H1 (cell line): ENCODE data around the gene ANKFY1. TPM values are rescaled to one million over a fixed set of nuclear protein-coding genes. Genes with fewer than 3 reads are reported as not detected.

Experiments used
- CTBP2 ChIP-seq: IDR thresholded peaks from 2 replicates; pipeline ENCODE4 v1.7.0; 2011; ENCODE audit warnings: borderline replicate concordance, mild to moderate bottlenecking, moderate library complexity, mixed read lengths, low read length; ENCODE audit not compliant: insufficient read depth, insufficient read length
- SIX5 ChIP-seq: IDR thresholded peaks from 2 replicates; pipeline ENCODE4 v1.6.1; 2011; ENCODE audit warnings: mild to moderate bottlenecking, low read depth, low read length
- polyA plus RNA-seq, 7 experiments: library from polyadenylated mRNA; depleted of rRNA in 3 of 7; stranded (reverse) in 5 of 7; unstranded in 2 of 7; fragments of >200 nt in 5 of 7; fragments of 200-250 nt in 2 of 7; gene quantifications; 1 replicate in 5 of 7; 2 replicates in 1 of 7; 4 replicates in 1 of 7; pipeline versions ENCODE4 v1.2.1 to v1.2.3, GENCODE V29; 2011 to 2013; ENCODE audit warnings: missing spikeins in 2 of 7, mixed read lengths in 2 of 7
- total RNA-seq: library from RNA; stranded (reverse); fragmentation: NEBNext Ultra II Directional; extraction: Animal tissue kit (Norgen Biotek cat#: 25700); gene quantifications from 2 replicates; pipeline ENCODE4 v1.2.1, GENCODE V29; 2021
- TF ChIP-seq, protein P1 (sequence below): IDR thresholded peaks from 2 replicates; pipeline ENCODE4 v1.6.1; 2012; ENCODE audit warnings: inconsistent platforms

Gene ANKFY1
- total and polyA plus RNA-seq, 2 of the 8 experiments (the other 6 are each of a cell fraction or from before 2014, with no cell fraction given), result 28.3 to 45.3 TPM

DNA sequence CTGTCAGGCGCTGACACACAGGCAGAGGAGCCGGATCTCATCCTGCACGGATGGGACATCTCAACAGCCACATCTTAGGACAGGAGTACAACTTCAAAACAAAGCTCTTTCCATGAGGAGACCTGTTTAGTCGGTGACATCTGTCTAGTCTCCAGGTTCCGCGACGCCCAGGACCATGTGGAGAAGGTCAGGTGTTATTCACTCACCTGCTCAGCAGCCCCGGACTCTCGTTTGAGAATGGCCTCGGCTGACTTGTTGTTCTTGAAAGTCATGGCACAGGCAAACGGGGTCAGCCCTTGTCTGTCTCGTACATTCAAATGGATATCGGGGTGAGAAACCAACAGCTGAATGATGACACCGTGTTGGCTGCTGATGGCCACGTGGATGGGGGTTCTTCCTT is 85.1 kb downstream of the ANKFY1 start (continued):
- TF ChIP-seq, protein P1, sequence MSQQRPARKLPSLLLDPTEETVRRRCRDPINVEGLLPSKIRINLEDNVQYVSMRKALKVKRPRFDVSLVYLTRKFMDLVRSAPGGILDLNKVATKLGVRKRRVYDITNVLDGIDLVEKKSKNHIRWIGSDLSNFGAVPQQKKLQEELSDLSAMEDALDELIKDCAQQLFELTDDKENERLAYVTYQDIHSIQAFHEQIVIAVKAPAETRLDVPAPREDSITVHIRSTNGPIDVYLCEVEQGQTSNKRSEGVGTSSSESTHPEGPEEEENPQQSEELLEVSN, result no peak
- TF ChIP-seq SIX5, result no peak
- TF ChIP-seq CTBP2, result no peak
